ENCODE results near the gene HAT1.

DNA sequence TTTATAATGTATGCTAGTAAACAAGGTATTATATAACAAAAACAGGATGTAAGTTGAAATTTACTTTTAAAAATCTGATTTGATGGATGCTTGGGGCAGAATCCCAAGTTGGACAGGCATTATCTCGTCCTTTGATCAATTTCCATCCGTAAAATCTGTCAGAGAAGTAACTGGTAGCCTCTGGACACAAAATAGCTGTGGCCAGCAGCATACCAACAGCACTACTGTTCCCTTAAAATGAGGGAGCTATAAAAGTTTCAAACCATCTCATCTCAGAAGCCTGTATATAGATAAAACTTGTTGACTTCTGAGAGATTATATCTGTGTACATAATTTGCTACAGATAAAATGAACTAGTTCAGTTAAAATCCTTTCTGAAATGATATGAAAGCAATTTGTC is 62.8 kb downstream of the HAT1 start:
- TF ChIP-seq, protein P1, sequence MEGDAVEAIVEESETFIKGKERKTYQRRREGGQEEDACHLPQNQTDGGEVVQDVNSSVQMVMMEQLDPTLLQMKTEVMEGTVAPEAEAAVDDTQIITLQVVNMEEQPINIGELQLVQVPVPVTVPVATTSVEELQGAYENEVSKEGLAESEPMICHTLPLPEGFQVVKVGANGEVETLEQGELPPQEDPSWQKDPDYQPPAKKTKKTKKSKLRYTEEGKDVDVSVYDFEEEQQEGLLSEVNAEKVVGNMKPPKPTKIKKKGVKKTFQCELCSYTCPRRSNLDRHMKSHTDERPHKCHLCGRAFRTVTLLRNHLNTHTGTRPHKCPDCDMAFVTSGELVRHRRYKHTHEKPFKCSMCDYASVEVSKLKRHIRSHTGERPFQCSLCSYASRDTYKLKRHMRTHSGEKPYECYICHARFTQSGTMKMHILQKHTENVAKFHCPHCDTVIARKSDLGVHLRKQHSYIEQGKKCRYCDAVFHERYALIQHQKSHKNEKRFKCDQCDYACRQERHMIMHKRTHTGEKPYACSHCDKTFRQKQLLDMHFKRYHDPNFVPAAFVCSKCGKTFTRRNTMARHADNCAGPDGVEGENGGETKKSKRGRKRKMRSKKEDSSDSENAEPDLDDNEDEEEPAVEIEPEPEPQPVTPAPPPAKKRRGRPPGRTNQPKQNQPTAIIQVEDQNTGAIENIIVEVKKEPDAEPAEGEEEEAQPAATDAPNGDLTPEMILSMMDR (IDR thresholded peaks at IDR 0.05): no peak
- no peak for TF ChIP-seq EP300 (IDR thresholded peaks at IDR 0.05)

Measured in ovary (tissue), 3 donors.